Measurements from ENCODE around the gene TP53I13.

Gene TP53I13

DNA sequence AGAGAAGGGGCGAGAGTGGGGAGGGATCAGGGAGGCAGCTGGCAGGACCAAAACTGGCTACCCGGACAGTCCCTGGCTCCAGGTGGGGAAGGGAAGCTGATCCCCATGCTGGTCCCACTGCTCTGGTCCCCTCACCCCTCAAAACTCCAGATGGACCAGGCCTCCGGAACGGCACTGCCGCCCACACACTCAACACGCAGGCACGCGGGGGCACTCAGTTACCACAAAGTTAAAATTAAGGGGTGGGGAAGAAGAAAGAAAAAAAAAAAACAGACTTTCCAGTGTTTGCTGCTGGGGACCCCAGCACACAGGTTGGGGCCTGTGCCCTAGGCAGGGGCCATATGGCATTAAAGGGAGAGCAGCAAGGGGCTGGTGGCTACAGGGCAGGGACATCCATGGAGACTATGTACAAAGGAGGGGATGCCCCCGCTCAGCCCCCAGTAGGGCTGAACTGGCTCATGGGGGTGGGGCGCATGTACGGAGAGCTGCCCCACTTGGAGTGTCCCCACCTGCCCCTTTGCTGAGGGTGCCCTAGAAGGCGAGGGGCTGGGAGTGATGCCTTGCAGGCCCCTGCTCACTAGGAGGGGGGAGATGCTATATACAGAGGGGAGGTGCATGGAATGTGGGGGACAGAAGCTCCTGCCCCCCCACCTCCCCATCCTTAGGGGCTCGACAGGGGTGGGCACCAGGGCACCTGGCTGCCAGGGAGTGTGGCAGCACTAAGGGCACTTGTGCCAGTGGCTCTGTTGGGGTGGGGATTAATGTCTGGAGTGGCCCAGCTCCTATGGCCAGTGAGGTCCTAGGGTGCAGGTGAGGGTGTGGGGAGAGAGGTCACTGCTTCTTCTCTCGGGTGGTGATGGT, 5.6 kb downstream of the TP53I13 start:
- no peak for TF ChIP-seq ZFX (IDR thresholded peaks at IDR 0.05)
- TF ChIP-seq, protein P1, sequence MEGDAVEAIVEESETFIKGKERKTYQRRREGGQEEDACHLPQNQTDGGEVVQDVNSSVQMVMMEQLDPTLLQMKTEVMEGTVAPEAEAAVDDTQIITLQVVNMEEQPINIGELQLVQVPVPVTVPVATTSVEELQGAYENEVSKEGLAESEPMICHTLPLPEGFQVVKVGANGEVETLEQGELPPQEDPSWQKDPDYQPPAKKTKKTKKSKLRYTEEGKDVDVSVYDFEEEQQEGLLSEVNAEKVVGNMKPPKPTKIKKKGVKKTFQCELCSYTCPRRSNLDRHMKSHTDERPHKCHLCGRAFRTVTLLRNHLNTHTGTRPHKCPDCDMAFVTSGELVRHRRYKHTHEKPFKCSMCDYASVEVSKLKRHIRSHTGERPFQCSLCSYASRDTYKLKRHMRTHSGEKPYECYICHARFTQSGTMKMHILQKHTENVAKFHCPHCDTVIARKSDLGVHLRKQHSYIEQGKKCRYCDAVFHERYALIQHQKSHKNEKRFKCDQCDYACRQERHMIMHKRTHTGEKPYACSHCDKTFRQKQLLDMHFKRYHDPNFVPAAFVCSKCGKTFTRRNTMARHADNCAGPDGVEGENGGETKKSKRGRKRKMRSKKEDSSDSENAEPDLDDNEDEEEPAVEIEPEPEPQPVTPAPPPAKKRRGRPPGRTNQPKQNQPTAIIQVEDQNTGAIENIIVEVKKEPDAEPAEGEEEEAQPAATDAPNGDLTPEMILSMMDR (conservative IDR thresholded peaks at IDR 0.05): no peak
- H3K27ac ChIP-seq: no peak overlapping the region

- TF ChIP-seq ZFX (IDR thresholded peaks at IDR 0.05): no peak
- TF ChIP-seq, protein P1 (conservative IDR thresholded peaks at IDR 0.05): no peak
- H3K27ac ChIP-seq: no peak overlapping the region
These were observed 6.4 kb downstream of the TP53I13 start for GRCh38 chr17:29574732-29575510.

- no peak overlapping the region for H3K27ac ChIP-seq
- no peak for TF ChIP-seq ZFX (IDR thresholded peaks at IDR 0.05)
- TF ChIP-seq, protein P1 (conservative IDR thresholded peaks at IDR 0.05): no peak
These were observed 7.2 kb downstream of the TP53I13 start for GRCh38 chr17:29575511-29576213.

DNA sequence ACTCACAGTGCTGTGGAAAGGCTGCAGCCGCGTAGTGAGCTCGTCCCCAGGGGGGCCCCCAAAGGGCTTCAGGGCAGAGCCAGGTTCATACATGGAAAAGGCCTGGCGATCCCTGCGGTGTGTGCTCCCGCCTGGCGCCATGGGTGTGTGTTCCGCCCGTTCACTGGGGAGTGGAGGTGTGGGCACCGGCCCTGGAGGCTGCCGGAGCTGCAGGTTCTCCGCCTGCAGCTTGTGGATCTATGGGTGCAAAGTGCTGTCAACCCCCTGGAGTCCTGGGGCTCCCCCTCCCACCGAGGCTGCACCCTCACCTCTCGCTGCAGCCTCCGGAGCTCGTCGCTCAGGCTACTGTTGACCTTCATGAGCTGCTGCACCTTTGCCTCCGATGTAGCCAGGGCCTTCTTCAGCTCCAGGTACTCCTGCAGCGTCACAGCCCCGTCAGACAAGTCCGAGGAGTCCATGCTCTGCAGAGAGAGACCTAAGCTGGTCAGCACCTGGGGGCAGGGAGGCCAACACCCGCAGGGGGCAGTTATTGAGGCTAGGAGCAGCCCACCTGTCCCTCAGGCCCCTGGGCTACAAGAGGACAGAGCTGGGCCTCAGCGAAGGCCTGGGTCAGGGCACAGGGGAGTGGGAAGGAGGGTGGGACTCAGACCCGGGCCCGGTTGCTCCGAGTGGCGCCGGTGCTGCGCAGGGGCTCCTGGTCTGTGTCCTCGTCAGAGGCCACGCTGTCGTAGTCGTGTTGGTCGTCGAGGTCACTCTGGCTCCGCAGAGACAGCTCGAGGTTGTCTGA, 7.9 kb downstream of the TP53I13 start:
- no peak overlapping the region for H3K27ac ChIP-seq
- TF ChIP-seq ZFX (IDR thresholded peaks at IDR 0.05): no peak
- TF ChIP-seq, protein P1 (conservative IDR thresholded peaks at IDR 0.05): no peak

GRCh38 chr17:29577001-29577370, 8.5 kb downstream of the TP53I13 start:
- TF ChIP-seq ZFX (IDR thresholded peaks at IDR 0.05): no peak
- TF ChIP-seq, protein P1 (conservative IDR thresholded peaks at IDR 0.05): no peak
- H3K27ac ChIP-seq: no peak overlapping the region

GRCh38 chr17:29577385-29578211, 9.1 kb downstream of the TP53I13 start:
- TF ChIP-seq ZFX (IDR thresholded peaks at IDR 0.05): no peak
- TF ChIP-seq, protein P1 (conservative IDR thresholded peaks at IDR 0.05): no peak
- H3K27ac ChIP-seq: no peak overlapping the region

All from C4-2B (cell line).